GM12878 (cell line): Measurements from ENCODE around the gene COL27A1.

ENCODE experiments used
- CBX3 ChIP-seq: fragments of 200-600 bp; sonication (generic); IDR thresholded peaks from 2 replicates; pipeline ENCODE4 v1.6.1; 2016; ENCODE audit warnings: low read depth, borderline replicate concordance
- GABPA ChIP-seq: IDR thresholded peaks from 2 replicates; pipeline ENCODE4 v1.6.1; 2014; ENCODE audit warnings: antibody characterized with exemption, low read depth, mild to moderate bottlenecking, inconsistent platforms
- POLR2A ChIP-seq: IDR thresholded peaks from 2 replicates; pipeline ENCODE4 v1.6.1; 2011; ENCODE audit warnings: low read depth, mild to moderate bottlenecking, low read length
- RELA ChIP-seq: fragments of 450-650 bp; IDR thresholded peaks from 2 replicates; pipeline ENCODE4 v1.8.0; 2014; ENCODE audit warnings: borderline replicate concordance; ENCODE audit not compliant: partially characterized antibody
- TCF3 ChIP-seq: IDR thresholded peaks from 2 replicates; pipeline ENCODE4 v1.6.1; 2012; ENCODE audit warnings: low read depth, mild to moderate bottlenecking, low read length, borderline replicate concordance; ENCODE audit not compliant: insufficient read depth
- TF ChIP-seq, protein P1 (sequence below): IDR thresholded peaks from 2 replicates; pipeline ENCODE4 v1.6.1; 2011; ENCODE audit warnings: low read depth, mild to moderate bottlenecking, low read length, moderate library complexity, borderline replicate concordance; ENCODE audit errors: extremely low read depth
- TF ChIP-seq, protein P2 (sequence below), 3 experiments: IDR thresholded peaks in 2 of 3; conservative IDR thresholded peaks in 1 of 3; 2 replicates each; pipeline ENCODE4 v1.5.1; 2011; ENCODE audit warnings: low read depth in 3 of 3, low read length in 3 of 3, mild to moderate bottlenecking in 3 of 3, control low read depth in 2 of 3, moderate library complexity in 2 of 3, inconsistent platforms in 1 of 3, mixed read lengths in 1 of 3; ENCODE audit not compliant: control insufficient read depth in 2 of 3, insufficient read depth in 1 of 3; ENCODE audit errors: extremely low read depth in 1 of 3

DNA sequence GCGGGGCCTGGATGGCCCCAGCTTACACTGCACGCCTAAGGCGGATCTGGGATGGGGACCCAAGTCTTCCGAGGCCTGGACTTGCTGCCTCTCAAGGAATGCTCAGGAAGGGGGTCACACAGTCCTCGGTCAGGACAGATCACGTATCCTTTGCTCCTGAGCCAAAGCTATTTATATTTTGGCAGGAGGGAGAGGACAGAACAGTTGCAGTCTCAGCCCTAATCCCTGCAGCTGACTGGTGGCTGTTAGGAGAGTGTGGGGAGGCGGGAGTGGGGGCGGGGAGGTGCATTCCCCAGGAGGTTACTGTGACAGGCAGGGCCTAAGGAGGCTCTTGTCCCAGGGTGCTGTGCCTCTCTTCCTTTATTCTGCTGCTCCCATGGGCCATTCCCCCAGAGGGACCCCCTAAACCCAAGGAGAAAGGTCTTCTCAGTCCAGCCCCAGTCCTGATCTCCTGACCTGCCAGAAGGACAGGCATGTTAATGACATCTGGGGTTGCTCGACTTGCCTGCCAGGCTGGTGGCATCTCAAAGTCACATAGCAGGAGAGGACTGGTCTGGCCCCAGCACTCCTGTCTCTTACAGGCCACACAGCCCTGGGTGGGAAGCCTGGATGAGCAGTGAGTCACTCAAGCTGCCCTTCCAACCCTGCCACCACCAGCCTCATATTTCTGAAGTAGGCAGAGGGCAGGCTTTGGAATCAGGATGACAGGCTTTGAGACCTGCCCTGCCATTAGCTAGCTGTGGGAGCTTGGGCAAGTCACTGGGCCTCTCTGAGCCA, 51.9 kb downstream of the COL27A1 start:
- TF ChIP-seq, protein P1, sequence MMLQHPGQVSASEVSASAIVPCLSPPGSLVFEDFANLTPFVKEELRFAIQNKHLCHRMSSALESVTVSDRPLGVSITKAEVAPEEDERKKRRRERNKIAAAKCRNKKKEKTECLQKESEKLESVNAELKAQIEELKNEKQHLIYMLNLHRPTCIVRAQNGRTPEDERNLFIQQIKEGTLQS = no peak
- TF ChIP-seq, protein P2, sequence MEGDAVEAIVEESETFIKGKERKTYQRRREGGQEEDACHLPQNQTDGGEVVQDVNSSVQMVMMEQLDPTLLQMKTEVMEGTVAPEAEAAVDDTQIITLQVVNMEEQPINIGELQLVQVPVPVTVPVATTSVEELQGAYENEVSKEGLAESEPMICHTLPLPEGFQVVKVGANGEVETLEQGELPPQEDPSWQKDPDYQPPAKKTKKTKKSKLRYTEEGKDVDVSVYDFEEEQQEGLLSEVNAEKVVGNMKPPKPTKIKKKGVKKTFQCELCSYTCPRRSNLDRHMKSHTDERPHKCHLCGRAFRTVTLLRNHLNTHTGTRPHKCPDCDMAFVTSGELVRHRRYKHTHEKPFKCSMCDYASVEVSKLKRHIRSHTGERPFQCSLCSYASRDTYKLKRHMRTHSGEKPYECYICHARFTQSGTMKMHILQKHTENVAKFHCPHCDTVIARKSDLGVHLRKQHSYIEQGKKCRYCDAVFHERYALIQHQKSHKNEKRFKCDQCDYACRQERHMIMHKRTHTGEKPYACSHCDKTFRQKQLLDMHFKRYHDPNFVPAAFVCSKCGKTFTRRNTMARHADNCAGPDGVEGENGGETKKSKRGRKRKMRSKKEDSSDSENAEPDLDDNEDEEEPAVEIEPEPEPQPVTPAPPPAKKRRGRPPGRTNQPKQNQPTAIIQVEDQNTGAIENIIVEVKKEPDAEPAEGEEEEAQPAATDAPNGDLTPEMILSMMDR (IDR thresholded peaks at IDR 0.05 in 2 of 3, conservative IDR thresholded peaks at IDR 0.05 in 1 of 3; ENCODE audit: control insufficient read depth in 2 of 3, extremely low read depth in 1 of 3, insufficient read depth in 1 of 3, low read depth in 3 of 3, low read length in 3 of 3) = no peak
- TF ChIP-seq POLR2A (no peak), TCF3 (no peak), GABPA (no peak), RELA (no peak), CBX3 (no peak)
